NB4 (cell line): Measurements from ENCODE around the gene ANKRD60.

ENCODE experiments used
- CTCF ChIP-seq: IDR thresholded peaks from one replicate; pipeline ENCODE4 v1.5.1; 2012; ENCODE audit warnings: low read depth, low read length
- MAX ChIP-seq: IDR thresholded peaks from 2 replicates; pipeline ENCODE4 v1.6.1; 2011; ENCODE audit warnings: low read depth, low read length
- MYC ChIP-seq: IDR thresholded peaks from 2 replicates; pipeline ENCODE4 v1.6.1; 2011; ENCODE audit warnings: low read depth, low read length
- POLR2A ChIP-seq: IDR thresholded peaks from 2 replicates; pipeline ENCODE4 v1.6.1; 2011; ENCODE audit warnings: mild to moderate bottlenecking; ENCODE audit not compliant: insufficient read length; ENCODE audit errors: extremely low read depth

DNA sequence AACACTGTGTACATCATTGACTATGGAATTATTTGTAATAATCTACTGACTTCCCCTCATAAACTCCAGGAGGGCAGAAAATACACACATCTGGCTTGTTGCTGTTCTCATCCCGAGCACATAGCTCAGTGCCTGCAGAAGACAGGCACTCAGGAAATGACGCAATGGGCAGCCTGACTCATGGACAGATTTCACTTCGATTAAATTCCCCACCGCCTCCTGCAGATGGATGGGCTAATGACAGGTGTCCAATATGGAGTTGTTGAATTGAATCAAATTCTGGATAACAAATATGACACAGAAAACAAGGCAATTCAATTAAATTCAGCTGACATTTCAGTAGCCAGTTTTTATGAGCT lies 9.1 kb downstream of the ANKRD60 start:
- no peak for TF ChIP-seq POLR2A
- TF ChIP-seq CTCF, result no peak
- TF ChIP-seq MAX, result peak; percentile 23; the same call in 1 of the 2 replicates
- peak; percentile 27; the same call in 1 of the 2 replicates for TF ChIP-seq MYC
